Ureter (tissue), 1 donor: Measurements from ENCODE around the gene OAT. TPM values are rescaled to one million over a fixed set of nuclear protein-coding genes. Genes with fewer than 3 reads are reported as not detected.
"Not testable (repeated sequence)": the region's sequence is repeated elsewhere in the genome, so short reads cannot be mapped to it uniquely, and the experiment has no call there.

ENCODE experiments used
- DNase-seq: peaks from one replicate; pipeline ENCODE4 v3.0.0-alpha.2; 2020; ENCODE audit warnings: low spot score
- total RNA-seq: library from RNA; stranded (reverse); gene quantifications from one replicate; pipeline ENCODE4 v1.2.4, GENCODE V29; 2023
- donor health status: DM: yes; HTN: yes; CAD: no.

Gene OAT
- total RNA-seq, 1 donor from 2014 or later: 50.4 TPM

- DNase-seq: no peak
These were observed 39.7 kb downstream of the OAT start for GRCh38 chr10:124378881-124379471.

- DNase-seq: no peak
These were observed 40.5 kb downstream of the OAT start for GRCh38 chr10:124378271-124378670.

DNA sequence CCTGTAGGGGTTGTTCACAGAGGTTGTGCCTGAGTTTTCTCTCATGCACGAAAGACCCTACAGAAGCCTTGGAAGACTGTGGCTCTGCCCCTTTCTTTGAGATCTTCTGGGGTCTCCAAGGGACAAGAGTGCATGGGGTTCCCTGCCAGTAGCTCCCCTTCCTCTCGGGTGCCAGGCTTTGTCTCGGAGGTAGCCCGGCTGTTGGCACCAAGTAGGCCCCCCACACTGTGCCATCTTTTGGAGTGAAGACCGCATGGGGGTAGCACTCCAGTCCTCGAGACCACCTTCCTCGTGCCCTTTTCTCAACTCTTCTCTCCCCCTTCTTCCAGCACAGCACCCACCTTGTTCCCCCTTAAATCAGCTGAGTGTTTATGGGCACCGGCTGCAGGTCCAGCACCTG, 41.6 kb downstream of the OAT start:
- no peak for DNase-seq

GRCh38 chr10:124376411-124376810, 42.3 kb downstream of the OAT start:
- DNase-seq: no peak

- DNase-seq: no peak
These were observed 43.0 kb downstream of the OAT start for GRCh38 chr10:124375691-124376090.

- DNase-seq: no peak
These were observed 43.4 kb downstream of the OAT start for GRCh38 chr10:124375353-124375614.

GRCh38 chr10:124374535-124375352, 44.0 kb downstream of the OAT start:
- DNase-seq: no peak

DNA sequence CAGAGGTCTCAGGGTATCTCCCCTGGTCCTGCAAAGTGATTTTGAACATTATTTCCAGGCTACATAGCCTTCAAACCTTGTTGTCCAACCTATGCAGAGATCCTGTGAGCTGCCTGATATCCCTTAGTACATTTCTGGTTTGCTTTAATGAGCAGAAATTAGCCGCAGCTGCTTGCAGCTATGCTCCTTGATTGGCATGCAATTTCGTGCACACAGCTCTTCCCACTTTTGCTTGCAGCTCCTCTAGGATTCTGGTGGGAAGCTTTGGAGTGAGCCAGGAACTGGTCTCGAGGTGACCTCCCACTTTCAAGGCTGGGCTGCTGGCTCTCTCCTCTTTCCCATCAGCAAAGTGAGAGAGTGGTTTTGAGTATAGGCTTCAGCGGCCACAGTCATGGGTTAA, 45.8 kb downstream of the OAT start:
- DNase-seq: no peak

GRCh38 chr10:124370426-124370825, 48.3 kb downstream of the OAT start:
- no peak for DNase-seq

GRCh38 chr10:124369986-124370385, 48.7 kb downstream of the OAT start:
- DNase-seq: no peak

GRCh38 chr10:124369533-124369932, 49.2 kb downstream of the OAT start:
- not testable (repeated sequence) for DNase-seq

GRCh38 chr10:124369066-124369465, 49.7 kb downstream of the OAT start:
- DNase-seq: no peak

- DNase-seq: no peak
These were observed 50.8 kb downstream of the OAT start for GRCh38 chr10:124367936-124368335.

DNA sequence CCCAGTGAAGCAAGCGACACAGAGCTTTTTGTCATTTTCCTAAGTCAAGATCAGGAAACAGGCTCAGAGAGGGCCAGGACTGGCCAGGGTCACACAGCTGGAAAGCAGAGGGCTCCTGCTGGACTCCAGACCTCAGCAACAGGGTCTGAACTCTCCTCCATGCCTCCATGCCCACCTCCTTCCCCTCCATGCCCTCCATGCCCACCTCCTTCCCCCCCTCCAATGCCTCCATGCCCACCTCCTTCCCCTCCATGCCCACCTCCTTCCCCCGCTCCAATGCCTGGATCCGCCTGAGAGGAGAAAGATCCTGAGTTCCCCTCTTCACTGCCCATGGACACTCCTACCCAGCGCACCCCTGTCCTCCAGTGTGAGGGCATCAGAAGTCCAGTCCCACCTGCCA, 51.3 kb downstream of the OAT start:
- DNase-seq: no peak

DNA sequence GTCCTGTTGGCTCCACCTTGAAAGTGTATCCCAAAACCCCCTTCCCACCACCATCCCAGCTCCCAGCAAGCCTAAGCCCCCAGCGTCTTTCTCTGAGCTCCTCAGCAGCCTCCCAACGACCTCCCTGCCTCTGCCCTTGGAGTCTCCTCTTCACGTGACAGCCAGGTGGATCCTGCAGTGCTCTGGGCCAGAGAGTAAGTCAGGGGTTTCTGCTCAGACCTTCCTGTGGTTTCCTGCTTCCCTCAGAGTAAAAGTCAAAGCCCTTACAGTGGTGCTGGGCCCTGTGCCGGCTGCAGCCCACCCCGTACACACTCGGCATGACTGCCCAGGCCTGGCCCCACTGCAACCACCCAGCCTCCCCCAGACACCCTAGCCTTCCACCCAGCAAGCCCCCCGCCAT, 51.9 kb downstream of the OAT start:
- no peak for DNase-seq

DNA sequence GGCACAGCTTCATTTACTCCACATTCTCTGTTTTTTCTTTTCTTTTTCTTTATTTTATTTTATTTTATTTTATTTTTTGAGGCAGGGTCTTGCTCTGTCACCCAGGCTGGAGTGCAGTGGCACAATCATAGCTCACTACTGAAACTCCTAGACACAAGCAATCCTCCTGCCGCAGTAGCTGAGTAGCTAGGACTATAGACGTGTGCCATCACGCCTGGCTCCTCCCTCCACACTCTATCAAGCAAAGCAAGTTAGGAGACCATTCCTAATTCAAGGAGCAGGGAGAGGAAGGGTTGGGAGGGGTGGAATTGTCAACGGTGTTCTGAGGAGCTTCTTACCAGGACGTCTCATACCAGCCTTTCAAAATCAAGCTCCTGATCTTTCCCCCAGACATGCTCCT, 52.4 kb downstream of the OAT start:
- DNase-seq: no peak

- no peak for DNase-seq
These were observed 54.0 kb downstream of the OAT start for GRCh38 chr10:124364674-124365073.

DNA sequence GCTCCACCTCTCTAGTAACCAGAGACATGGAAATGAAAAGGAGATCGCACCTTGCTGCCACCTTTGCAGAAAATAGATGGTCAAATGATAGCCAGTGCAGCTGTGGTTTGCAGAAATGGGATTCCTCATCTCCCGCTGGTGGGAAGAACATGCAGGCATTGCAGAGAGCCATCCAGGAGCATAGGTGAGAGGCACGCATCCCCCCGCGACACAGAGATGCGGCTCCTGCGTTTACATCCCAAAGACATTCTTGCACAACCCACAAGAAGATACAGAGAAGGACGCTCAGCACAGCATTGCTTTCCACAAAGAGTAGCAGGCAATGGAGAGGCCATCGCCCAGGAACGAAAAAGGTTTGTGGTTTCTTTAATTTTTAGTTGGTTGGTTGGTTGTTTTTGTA, 56.2 kb downstream of the OAT start:
- DNase-seq: no peak

GRCh38 chr10:124359336-124359832, 59.3 kb downstream of the OAT start:
- no peak for DNase-seq

- DNase-seq: no peak
These were observed 61.2 kb downstream of the OAT start for GRCh38 chr10:124357561-124357885.

GRCh38 chr10:124356701-124357560, 61.8 kb downstream of the OAT start:
- no peak for DNase-seq

GRCh38 chr10:124354411-124355382, 64.0 kb downstream of the OAT start:
- DNase-seq: peak; percentile 69
